WTC11 (cell line): Measurements from ENCODE around the gene PICK1. TPM values are rescaled to one million over a fixed set of nuclear protein-coding genes. Genes with fewer than 3 reads are reported as not detected.

ENCODE experiments used
- ATAC-seq: fragments of 200-7000 bp; cut with Tn5 transposase; 2 replicates; pipeline ENCODE4 v1.10.0; 2021; ENCODE audit warnings: mild to moderate bottlenecking, moderate library complexity
- CTCF ChIA-PET: fragments of 300-600 bp; sonication (Branson Sonifier 250); formaldehyde crosslinking; loops from one replicate; lab custom pipeline; 2021; ENCODE audit warnings: antibody characterized with exemption; lab: Charles Lee
- POLR2A ChIA-PET: fragments of 350-600 bp; sonication (Branson Sonifier 250); formaldehyde crosslinking; loops from one replicate; lab custom pipeline; 2021; ENCODE audit warnings: antibody characterized with exemption; lab: Charles Lee
- DNase-seq: peaks from one replicate; pipeline ENCODE4 v3.0.0; 2021; ENCODE audit warnings: low spot score
- H3K27ac Mint-ChIP-seq: 2 replicates; pipeline ENCODE4 v1.8.0; 2021; ENCODE audit warnings: mixed read lengths
- H3K27me3 Mint-ChIP-seq: 2 replicates; pipeline ENCODE4 v1.8.0; 2021; ENCODE audit warnings: low read depth, mild to moderate bottlenecking, moderate library complexity, mixed read lengths
- H3K36me3 Mint-ChIP-seq: 2 replicates; pipeline ENCODE4 v1.8.0; 2021; ENCODE audit warnings: mixed read lengths
- H3K4me1 Mint-ChIP-seq: 2 replicates; pipeline ENCODE4 v1.8.0; 2022; ENCODE audit warnings: mixed read lengths
- H3K4me3 Mint-ChIP-seq: 2 replicates; pipeline ENCODE4 v1.8.0; 2021; ENCODE audit warnings: mild to moderate bottlenecking, moderate library complexity, mixed read lengths
- H3K9me3 Mint-ChIP-seq: 2 replicates; pipeline ENCODE4 v1.8.0; 2021; ENCODE audit warnings: mixed read lengths
- CREB1 ChIP-seq: sonication (generic); formaldehyde crosslinking; IDR thresholded peaks from 2 replicates; pipeline ENCODE4 v1.8.0; 2023; ENCODE audit warnings: mild to moderate bottlenecking, missing genetic modification reagents
- ESRRA ChIP-seq: sonication (generic); formaldehyde crosslinking; IDR thresholded peaks from 2 replicates; pipeline ENCODE4 v1.8.1; 2022; ENCODE audit warnings: mild to moderate bottlenecking, missing genetic modification reagents, borderline replicate concordance
- FOXP1 ChIP-seq: sonication (generic); formaldehyde crosslinking; IDR thresholded peaks from 2 replicates; pipeline ENCODE4 v1.8.0; 2022; ENCODE audit warnings: missing genetic modification reagents, mild to moderate bottlenecking, moderate library complexity, borderline replicate concordance
- GTF2I ChIP-seq: fragments of 250-450 bp; sonication (Bioruptor Pico); conservative IDR thresholded peaks from 2 replicates; pipeline ENCODE4 v1.4.0; 2021; ENCODE audit warnings: mild to moderate bottlenecking
- JUN ChIP-seq: sonication (generic); formaldehyde crosslinking; IDR thresholded peaks from 2 replicates; pipeline ENCODE4 v1.8.0; 2023; ENCODE audit warnings: mild to moderate bottlenecking, missing genetic modification reagents
- KAT7 ChIP-seq: sonication (generic); formaldehyde crosslinking; IDR thresholded peaks from 2 replicates; pipeline ENCODE4 v1.8.1; 2023; ENCODE audit warnings: missing genetic modification reagents, mild to moderate bottlenecking, borderline replicate concordance
- NFATC4 ChIP-seq: fragments of 250-450 bp; sonication (Bioruptor Pico); IDR thresholded peaks from 2 replicates; pipeline ENCODE4 v1.9.0; 2021; ENCODE audit warnings: mild to moderate bottlenecking
- NR3C1 ChIP-seq: sonication (generic); formaldehyde crosslinking; conservative IDR thresholded peaks from 2 replicates; pipeline ENCODE4 v1.8.1; 2023; ENCODE audit warnings: low read depth, mild to moderate bottlenecking, missing genetic modification reagents
- SOX15 ChIP-seq: fragments of 250-450 bp; sonication (Bioruptor Pico); IDR thresholded peaks from 2 replicates; pipeline ENCODE4 v1.9.0; 2021; ENCODE audit warnings: mild to moderate bottlenecking
- TCF7 ChIP-seq: sonication (generic); formaldehyde crosslinking; IDR thresholded peaks from 2 replicates; pipeline ENCODE4 v1.8.0; 2022; ENCODE audit warnings: mild to moderate bottlenecking, low read depth, missing genetic modification reagents, moderate library complexity
- ZNF232 ChIP-seq: sonication (generic); formaldehyde crosslinking; IDR thresholded peaks from 2 replicates; pipeline ENCODE4 v1.8.0; 2022; ENCODE audit warnings: mild to moderate bottlenecking, missing genetic modification reagents
- ZNF396 ChIP-seq: fragments of 250-450 bp; sonication (Bioruptor Pico); IDR thresholded peaks from 2 replicates; pipeline ENCODE4 v1.8.0; 2021; ENCODE audit warnings: mild to moderate bottlenecking, moderate library complexity, borderline replicate concordance
- ZNF671 ChIP-seq: fragments of 250-450 bp; sonication (Bioruptor Pico); IDR thresholded peaks from 2 replicates; pipeline ENCODE4 v1.8.0; 2021; ENCODE audit warnings: mild to moderate bottlenecking
- total RNA-seq: library from RNA; stranded (reverse); gene quantifications from 3 replicates; pipeline ENCODE4 v1.2.3, GENCODE V29; 2021
- TF ChIP-seq, protein P1 (sequence below): sonication (generic); formaldehyde crosslinking; IDR thresholded peaks from 2 replicates; pipeline ENCODE4 v1.8.1; 2022; ENCODE audit warnings: low read depth, mild to moderate bottlenecking, moderate library complexity, missing genetic modification reagents, borderline replicate concordance
- TF ChIP-seq, protein P2 (sequence below): sonication (generic); formaldehyde crosslinking; IDR thresholded peaks from 2 replicates; pipeline ENCODE4 v1.8.0; 2023; ENCODE audit warnings: missing genetic modification reagents
- TF ChIP-seq, protein P3 (sequence below): sonication (generic); formaldehyde crosslinking; IDR thresholded peaks from 2 replicates; pipeline ENCODE4 v1.8.0; 2022; ENCODE audit warnings: mild to moderate bottlenecking, missing genetic modification reagents
- TF ChIP-seq, protein P4 (sequence below): sonication (generic); formaldehyde crosslinking; IDR thresholded peaks from 2 replicates; pipeline ENCODE4 v1.8.1; 2023; ENCODE audit warnings: mild to moderate bottlenecking, moderate library complexity, missing genetic modification reagents
- TF ChIP-seq, protein P5 (sequence below): sonication (generic); formaldehyde crosslinking; IDR thresholded peaks from 2 replicates; pipeline ENCODE4 v1.8.1; 2022; ENCODE audit warnings: missing genetic modification reagents, borderline replicate concordance

PICK1 gene
- total RNA-seq, 1 experiment from 2014 or later, result 33.4 TPM

DNA sequence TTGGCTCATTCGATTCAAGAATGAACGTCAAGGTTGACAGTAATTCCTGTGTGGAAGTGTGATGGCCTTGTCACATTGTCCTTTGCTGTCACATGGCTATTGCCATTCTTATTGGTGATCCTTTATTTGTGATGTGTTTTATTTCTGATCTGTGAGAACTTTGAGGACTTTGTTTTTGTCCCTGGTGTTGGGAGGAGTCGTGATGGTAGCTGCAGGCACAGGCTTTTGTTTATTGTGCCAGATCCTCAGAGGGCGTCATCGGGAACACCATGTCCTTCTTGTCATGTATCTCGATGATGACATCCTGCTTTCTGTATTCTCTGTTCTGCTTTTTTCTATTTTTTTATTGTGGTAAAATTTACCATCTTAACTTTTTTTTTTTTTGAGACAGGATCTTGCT lies 5.6 kb downstream of the PICK1 start (continued):
- TF ChIP-seq, protein P1, sequence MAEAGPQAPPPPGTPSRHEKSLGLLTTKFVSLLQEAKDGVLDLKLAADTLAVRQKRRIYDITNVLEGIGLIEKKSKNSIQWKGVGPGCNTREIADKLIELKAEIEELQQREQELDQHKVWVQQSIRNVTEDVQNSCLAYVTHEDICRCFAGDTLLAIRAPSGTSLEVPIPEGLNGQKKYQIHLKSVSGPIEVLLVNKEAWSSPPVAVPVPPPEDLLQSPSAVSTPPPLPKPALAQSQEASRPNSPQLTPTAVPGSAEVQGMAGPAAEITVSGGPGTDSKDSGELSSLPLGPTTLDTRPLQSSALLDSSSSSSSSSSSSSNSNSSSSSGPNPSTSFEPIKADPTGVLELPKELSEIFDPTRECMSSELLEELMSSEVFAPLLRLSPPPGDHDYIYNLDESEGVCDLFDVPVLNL (CRISPR knock-in tag), result no peak
- TF ChIP-seq ZNF396 (CRISPR knock-in tag), result no peak
- TF ChIP-seq, protein P2, sequence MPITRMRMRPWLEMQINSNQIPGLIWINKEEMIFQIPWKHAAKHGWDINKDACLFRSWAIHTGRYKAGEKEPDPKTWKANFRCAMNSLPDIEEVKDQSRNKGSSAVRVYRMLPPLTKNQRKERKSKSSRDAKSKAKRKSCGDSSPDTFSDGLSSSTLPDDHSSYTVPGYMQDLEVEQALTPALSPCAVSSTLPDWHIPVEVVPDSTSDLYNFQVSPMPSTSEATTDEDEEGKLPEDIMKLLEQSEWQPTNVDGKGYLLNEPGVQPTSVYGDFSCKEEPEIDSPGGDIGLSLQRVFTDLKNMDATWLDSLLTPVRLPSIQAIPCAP (CRISPR knock-in tag), result no peak

DNA sequence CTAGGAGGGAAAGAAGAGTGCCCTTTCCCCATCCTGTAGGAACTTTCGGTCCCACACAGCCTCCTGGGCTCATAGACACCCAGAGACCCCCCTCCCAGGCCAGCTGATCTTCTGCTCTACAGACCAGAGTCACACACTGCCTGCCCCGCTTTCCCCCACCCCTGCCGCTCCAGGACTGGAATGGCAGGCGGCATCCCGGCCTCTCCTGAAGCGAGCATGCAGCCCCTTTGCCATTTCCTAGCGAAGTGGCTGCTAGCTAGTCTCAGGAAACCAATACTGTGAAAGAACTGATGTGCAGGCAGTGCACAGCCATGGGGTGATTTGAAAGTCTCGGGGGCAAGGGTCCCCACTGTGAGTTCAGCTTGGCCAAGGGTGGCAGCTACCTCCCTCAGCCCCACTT lies 8.3 kb downstream of the PICK1 start:
- CTCF ChIA-PET, result interaction anchor here (1.0 to 6.4 kb wide), 5 partner anchors 9 to 116 kb away, joined by 3 to 42 read pairs (median 9); partner anchors contain the start of gene PLA2G6
- H3K27ac Mint-ChIP-seq, result no peak overlapping the region
- TF ChIP-seq ESRRA (CRISPR knock-in tag) (no peak), ZNF232 (CRISPR knock-in tag) (no peak), FOXP1 (CRISPR knock-in tag) (no peak), JUN (no peak), NR3C1 (CRISPR knock-in tag) (no peak), KAT7 (CRISPR knock-in tag) (no peak), GTF2I (CRISPR knock-in tag) (no peak), TCF7 (CRISPR knock-in tag) (no peak), SOX15 (CRISPR knock-in tag) (no peak), ZNF671 (CRISPR knock-in tag) (no peak), NFATC4 (CRISPR knock-in tag) (no peak), CREB1 (CRISPR knock-in tag) (no peak)
- TF ChIP-seq, protein P3, sequence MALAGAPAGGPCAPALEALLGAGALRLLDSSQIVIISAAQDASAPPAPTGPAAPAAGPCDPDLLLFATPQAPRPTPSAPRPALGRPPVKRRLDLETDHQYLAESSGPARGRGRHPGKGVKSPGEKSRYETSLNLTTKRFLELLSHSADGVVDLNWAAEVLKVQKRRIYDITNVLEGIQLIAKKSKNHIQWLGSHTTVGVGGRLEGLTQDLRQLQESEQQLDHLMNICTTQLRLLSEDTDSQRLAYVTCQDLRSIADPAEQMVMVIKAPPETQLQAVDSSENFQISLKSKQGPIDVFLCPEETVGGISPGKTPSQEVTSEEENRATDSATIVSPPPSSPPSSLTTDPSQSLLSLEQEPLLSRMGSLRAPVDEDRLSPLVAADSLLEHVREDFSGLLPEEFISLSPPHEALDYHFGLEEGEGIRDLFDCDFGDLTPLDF (CRISPR knock-in tag), result no peak
- TF ChIP-seq, protein P4, sequence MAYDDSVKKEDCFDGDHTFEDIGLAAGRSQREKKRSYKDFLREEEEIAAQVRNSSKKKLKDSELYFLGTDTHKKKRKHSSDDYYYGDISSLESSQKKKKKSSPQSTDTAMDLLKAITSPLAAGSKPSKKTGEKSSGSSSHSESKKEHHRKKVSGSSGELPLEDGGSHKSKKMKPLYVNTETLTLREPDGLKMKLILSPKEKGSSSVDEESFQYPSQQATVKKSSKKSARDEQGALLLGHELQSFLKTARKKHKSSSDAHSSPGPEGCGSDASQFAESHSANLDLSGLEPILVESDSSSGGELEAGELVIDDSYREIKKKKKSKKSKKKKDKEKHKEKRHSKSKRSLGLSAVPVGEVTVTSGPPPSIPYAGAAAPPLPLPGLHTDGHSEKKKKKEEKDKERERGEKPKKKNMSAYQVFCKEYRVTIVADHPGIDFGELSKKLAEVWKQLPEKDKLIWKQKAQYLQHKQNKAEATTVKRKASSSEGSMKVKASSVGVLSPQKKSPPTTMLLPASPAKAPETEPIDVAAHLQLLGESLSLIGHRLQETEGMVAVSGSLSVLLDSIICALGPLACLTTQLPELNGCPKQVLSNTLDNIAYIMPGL (CRISPR knock-in tag), result no peak
- TF ChIP-seq, protein P5, sequence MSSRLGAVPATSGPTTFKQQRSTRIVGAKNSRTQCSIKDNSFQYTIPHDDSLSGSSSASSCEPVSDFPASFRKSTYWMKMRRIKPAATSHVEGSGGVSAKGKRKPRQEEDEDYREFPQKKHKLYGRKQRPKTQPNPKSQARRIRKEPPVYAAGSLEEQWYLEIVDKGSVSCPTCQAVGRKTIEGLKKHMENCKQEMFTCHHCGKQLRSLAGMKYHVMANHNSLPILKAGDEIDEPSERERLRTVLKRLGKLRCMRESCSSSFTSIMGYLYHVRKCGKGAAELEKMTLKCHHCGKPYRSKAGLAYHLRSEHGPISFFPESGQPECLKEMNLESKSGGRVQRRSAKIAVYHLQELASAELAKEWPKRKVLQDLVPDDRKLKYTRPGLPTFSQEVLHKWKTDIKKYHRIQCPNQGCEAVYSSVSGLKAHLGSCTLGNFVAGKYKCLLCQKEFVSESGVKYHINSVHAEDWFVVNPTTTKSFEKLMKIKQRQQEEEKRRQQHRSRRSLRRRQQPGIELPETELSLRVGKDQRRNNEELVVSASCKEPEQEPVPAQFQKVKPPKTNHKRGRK, result no peak
- TF ChIP-seq, all 79 proteins: peak for 0
- Mint-ChIP-seq H3K4me3 (no peak overlapping the region), H3K9me3 (no peaks in the 10 kb centered on the region), H3K4me1 (no peaks in the 10 kb centered on the region), H3K27me3 (no peaks in the 10 kb centered on the region), H3K36me3 (peaks cover 24% of the 10 kb centered on the region)
- ATAC-seq (no peak), DNase-seq (no peak)
- POLR2A ChIA-PET, result interaction anchor here (0.6 kb wide), 1 partner anchor 47 kb away, joined by 4 read pairs; no protein-coding TSS in a partner anchor
